Astrocyte of the cerebellum (primary cell): ENCODE results near the gene OSBPL10.

Source experiments
- DNase-seq: peaks from one replicate; pipeline ENCODE4 v3.0.0-alpha.2; 2011; ENCODE audit warnings: low read depth
- H3K4me3 ChIP-seq: 2 replicates; pipeline ENCODE4 v1.5.1; 2011; ENCODE audit warnings: mild to moderate bottlenecking, low read depth, low read length, moderate library complexity
- in situ Hi-C: cut with HindIII; loops from 2 replicates; pipeline ENCODE4 v1.10.0; 2017; ENCODE audit warnings: low sequenced_read_pairs
- TF ChIP-seq, protein P1 (sequence below): IDR thresholded peaks from 2 replicates; pipeline ENCODE4 v1.5.1; 2012; ENCODE audit warnings: low read length, low read depth, moderate library complexity, mild to moderate bottlenecking; ENCODE audit errors: missing control alignments

The OSBPL10 gene

DNA sequence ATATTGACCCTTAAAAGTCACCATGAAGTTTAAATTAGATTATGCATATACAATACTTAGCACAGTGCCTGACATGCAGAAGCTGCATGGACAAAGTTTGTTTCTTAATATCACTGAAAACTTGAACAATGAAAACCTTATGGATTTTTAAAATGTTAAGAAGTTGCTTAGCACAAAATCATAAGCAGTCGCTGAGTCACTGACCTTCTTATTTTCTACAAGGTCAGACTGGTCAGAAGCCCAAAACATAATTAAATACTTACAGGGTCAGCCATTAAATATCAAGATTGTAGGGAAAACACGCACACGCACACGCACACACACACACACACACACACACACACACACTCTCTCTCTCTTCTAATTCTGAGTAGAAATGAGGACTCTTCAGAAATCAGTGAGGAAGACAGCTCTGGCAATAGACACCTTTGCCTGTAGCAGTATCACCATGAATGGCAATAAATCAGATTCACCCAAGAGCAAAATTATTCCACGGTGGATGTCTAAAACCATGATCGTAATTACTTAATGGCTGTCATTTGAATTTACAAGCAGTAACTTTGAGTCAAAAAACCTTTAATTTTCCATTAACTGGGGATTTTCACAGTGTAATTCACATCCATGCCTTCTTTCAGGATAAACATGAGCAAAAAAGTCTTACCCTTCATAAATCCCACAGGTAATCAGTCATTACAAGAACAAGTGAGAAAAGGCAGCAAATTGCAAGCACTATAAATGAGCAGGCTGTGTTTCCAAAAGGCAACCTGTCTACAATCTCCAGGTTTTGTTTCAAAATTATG lies 147.5 kb downstream of the OSBPL10 start:
- no peak overlapping the region for H3K4me3 ChIP-seq
- in situ Hi-C loops: no loop called here
- DNase-seq: no peak
- TF ChIP-seq, protein P1, sequence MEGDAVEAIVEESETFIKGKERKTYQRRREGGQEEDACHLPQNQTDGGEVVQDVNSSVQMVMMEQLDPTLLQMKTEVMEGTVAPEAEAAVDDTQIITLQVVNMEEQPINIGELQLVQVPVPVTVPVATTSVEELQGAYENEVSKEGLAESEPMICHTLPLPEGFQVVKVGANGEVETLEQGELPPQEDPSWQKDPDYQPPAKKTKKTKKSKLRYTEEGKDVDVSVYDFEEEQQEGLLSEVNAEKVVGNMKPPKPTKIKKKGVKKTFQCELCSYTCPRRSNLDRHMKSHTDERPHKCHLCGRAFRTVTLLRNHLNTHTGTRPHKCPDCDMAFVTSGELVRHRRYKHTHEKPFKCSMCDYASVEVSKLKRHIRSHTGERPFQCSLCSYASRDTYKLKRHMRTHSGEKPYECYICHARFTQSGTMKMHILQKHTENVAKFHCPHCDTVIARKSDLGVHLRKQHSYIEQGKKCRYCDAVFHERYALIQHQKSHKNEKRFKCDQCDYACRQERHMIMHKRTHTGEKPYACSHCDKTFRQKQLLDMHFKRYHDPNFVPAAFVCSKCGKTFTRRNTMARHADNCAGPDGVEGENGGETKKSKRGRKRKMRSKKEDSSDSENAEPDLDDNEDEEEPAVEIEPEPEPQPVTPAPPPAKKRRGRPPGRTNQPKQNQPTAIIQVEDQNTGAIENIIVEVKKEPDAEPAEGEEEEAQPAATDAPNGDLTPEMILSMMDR: no peak

DNA sequence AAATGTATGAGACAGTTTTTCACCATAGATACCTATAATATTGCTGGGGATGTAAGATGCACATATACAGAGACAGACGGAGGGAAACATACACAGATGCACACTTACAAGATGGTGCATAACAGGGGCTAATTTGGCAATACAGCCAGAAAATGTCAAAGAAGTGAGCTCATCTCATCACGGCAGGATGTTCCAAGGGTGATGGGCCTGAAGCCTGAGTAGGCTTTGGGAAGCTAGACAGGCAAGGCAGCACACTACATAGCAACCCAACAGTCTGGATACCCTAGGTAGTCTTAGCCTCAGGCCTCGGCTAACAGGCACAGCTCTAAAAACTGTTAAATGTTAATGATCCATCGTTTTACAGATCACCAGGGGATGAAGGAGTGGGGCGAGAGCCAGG lies 148.5 kb downstream of the OSBPL10 start:
- TF ChIP-seq, protein P1: no peak
- no peak overlapping the region for H3K4me3 ChIP-seq
- no peak for DNase-seq
- in situ Hi-C loops: no loop called here

DNA sequence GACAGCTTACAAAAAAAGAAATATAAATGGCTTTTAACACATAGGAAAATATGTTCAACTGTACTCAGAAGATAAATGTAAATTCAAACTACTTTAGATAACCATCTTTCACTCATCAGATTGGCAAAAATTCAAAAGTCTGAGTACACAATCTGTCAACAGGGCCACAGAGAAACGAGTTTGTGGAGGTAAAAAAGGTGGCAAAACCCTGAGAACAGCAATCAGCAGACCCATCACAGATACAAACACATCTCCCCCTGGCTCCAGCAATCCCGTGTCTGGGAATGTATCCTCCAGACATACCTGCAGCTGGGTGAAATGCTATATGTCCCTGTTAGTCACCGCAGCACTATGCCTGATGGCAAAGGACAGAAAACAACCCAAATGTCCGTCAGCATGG lies 149.5 kb downstream of the OSBPL10 start:
- H3K4me3 ChIP-seq: no peak overlapping the region
- DNase-seq: no peak
- TF ChIP-seq, protein P1: no peak
- in situ Hi-C loops: no loop called here

DNA sequence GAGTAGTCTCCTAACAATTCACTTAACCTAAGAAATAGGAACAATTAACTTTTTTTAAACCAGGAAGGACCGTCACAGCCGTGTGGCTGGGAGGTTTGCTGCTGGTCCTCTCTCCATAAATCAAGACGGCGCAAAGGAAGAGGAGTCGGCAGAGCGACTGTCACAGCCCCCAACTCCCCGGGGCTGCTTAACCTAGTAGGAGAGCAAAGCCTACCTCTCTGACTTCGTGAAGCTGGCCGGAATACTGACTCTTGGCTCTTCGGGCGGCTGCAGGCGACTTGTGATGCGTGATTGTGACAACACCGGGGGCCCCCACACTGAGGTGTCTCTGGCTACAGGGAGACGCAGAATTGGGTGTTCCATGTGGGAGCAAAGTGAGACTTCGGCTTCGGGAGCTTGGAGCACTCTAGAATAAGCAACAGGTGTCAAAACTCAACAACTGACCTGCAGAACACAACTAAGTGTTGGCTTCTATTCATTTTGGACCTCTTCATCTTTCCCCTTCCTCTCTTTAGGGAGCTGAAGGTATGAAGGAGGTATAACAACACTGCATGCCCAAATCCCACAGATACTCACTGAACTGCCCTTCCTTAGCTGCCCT lies 151.1 kb downstream of the OSBPL10 start:
- TF ChIP-seq, protein P1: no peak
- in situ Hi-C loops: no loop called here
- no peak overlapping the region for H3K4me3 ChIP-seq
- no peak for DNase-seq

DNA sequence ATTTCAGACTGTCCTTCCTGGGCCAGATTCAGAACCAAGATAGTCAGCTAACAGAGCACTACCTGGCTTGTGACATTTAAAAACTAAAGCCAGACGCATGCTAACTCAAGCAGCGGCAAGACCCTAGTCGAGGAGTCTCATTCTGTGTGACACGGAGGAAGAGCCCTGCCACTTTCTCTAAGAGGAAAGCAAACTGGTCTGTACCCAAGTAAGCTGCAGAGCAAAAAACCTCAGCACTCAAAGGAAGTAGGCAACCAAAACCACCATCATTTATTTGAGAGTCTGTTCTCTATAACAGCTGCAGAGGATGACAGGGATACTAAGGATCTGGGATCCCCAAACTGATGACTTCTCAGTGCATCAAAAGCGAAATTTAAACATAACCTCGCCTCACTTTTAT lies 152.1 kb downstream of the OSBPL10 start:
- no peak for DNase-seq
- in situ Hi-C loops: no loop called here
- H3K4me3 ChIP-seq: no peak overlapping the region
- TF ChIP-seq, protein P1: no peak

DNA sequence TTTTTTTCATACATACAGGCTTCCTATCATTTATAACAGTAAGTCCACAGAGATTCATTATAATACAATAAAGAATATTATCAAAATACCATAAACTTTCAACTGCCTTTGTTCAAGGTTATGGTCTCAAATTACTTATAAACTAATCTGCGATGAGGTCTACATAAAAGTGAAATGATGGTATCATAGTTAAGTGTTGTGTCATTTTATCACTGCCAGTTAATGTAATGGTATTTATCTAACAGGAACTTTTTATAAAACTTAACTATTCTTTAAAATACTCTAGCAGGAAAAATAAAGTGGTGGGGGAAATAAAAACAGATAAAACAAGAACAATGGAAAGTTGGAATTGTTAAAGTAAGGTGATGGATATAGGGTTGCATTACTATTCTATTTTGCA lies 153.1 kb downstream of the OSBPL10 start:
- no peak overlapping the region for H3K4me3 ChIP-seq
- TF ChIP-seq, protein P1: no peak
- in situ Hi-C loops: no loop called here
- no peak for DNase-seq
